ENCODE data around the gene FGF1. TPM values are rescaled to one million over a fixed set of nuclear protein-coding genes. Genes with fewer than 3 reads are reported as not detected.
A peak's percentile ranks its signal among the peaks of the same experiment; 100 is the strongest.

The FGF1 gene
- total RNA-seq, 2 experiments from 2014 or later: not detected

DNA sequence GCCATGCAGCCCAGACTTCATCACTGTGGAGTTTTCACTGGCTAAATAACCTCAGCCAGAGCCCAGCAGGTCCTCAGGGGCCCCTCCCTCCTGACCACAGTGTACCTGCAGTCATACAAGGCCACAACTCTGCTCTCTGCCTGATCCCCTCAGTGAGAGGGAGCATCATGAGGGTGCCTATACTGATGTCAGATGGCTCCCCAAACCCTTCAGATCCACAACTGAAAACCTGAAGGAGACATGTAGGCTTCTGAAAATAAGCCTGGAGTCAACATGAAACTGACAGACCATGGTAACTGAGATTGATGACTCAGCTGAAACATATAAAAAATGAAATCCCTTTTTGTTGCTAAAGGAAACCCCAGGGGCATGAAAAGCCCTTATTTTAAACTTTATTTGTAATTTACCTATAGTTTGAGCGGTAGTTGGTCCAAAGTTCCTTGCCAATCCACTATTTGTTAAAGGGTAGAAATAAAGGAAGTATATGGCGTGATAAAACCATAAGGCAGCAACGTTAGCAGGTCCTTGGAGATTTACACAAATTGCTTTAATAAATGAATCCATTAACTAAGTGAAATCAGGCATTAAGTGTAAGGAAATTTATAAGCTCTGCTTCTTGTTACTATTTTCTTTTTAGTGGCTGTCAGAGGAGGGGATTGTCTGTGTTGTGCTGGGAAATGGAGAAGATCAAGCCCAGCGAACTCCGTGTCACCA, 68.3 kb downstream of the FGF1 start:
- H3K36me3 Mint-ChIP-seq: no peaks in the 10 kb centered on the region
- peaks cover 11% of the 10 kb centered on the region for H3K4me1 Mint-ChIP-seq
- peaks cover 31% of the 10 kb centered on the region for H3K27me3 Mint-ChIP-seq
- POLR2A ChIA-PET: no interaction called here
- DNase-seq (no peak), ATAC-seq (ENCODE audit: low read depth) (no peak)
- no peak overlapping the region for H3K27ac Mint-ChIP-seq
- no peak overlapping the region for H3K4me3 Mint-ChIP-seq
- H3K9me3 Mint-ChIP-seq: no peaks in the 10 kb centered on the region

DNA sequence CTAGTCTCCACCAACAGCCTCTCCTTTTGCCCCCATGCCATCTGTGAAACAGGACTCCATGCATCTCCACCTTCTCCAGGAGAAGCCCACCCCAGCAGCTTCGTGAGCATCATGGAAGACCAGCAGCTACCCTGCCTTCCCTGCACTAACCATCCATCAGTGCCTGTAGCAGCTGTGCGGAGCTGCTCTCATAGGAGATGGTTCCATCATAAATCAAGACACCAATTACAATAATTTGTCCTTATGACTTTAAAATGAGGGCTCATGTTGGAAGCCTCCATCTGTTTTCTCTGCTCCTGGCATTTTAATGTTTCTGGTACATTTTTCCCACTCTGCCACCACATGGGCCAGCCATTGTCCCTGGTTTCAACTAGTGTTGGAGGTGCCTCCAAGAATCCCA, 69.9 kb downstream of the FGF1 start:
- H3K4me1 Mint-ChIP-seq: peaks cover 11% of the 10 kb centered on the region
- H3K27me3 Mint-ChIP-seq: peaks cover 20% of the 10 kb centered on the region
- POLR2A ChIA-PET: no interaction called here
- H3K9me3 Mint-ChIP-seq: no peaks in the 10 kb centered on the region
- no peak for DNase-seq
- no peak overlapping the region for H3K27ac Mint-ChIP-seq
- H3K36me3 Mint-ChIP-seq: no peaks in the 10 kb centered on the region
- no peak overlapping the region for H3K4me3 Mint-ChIP-seq
- ATAC-seq (ENCODE audit: low read depth): no peak

GRCh38 chr5:142614054-142614453, 71.8 kb downstream of the FGF1 start:
- Mint-ChIP-seq H3K36me3 (no peaks in the 10 kb centered on the region), H3K9me3 (no peaks in the 10 kb centered on the region), H3K4me1 (peaks cover 11% of the 10 kb centered on the region), H3K27me3 (peaks cover 22% of the 10 kb centered on the region), H3K4me3 (no peak overlapping the region), H3K27ac (no peak overlapping the region)
- no peak for DNase-seq
- no peak for ATAC-seq (ENCODE audit: low read depth)
- POLR2A ChIA-PET: no interaction called here

- Mint-ChIP-seq H3K4me1 (peaks cover 7% of the 10 kb centered on the region), H3K9me3 (no peaks in the 10 kb centered on the region), H3K4me3 (no peak overlapping the region), H3K36me3 (no peaks in the 10 kb centered on the region), H3K27me3 (peaks cover 24% of the 10 kb centered on the region), H3K27ac (no peak overlapping the region)
- ATAC-seq (ENCODE audit: low read depth) (no peak), DNase-seq (no peak)
- POLR2A ChIA-PET: no interaction called here
These were observed 72.6 kb downstream of the FGF1 start for GRCh38 chr5:142613271-142613671.

GRCh38 chr5:142612494-142613270, 73.2 kb downstream of the FGF1 start:
- H3K36me3 Mint-ChIP-seq: no peaks in the 10 kb centered on the region
- H3K27ac Mint-ChIP-seq: no peak overlapping the region
- H3K4me3 Mint-ChIP-seq: no peak overlapping the region
- DNase-seq (no peak), ATAC-seq (ENCODE audit: low read depth) (no peak)
- H3K27me3 Mint-ChIP-seq: peaks cover 30% of the 10 kb centered on the region
- no peaks in the 10 kb centered on the region for H3K9me3 Mint-ChIP-seq
- POLR2A ChIA-PET: interaction anchor here (0.6 kb wide), 1 partner anchor 1573 kb away, joined by 5 read pairs; no protein-coding TSS in a partner anchor
- peaks cover 1% of the 10 kb centered on the region for H3K4me1 Mint-ChIP-seq

DNA sequence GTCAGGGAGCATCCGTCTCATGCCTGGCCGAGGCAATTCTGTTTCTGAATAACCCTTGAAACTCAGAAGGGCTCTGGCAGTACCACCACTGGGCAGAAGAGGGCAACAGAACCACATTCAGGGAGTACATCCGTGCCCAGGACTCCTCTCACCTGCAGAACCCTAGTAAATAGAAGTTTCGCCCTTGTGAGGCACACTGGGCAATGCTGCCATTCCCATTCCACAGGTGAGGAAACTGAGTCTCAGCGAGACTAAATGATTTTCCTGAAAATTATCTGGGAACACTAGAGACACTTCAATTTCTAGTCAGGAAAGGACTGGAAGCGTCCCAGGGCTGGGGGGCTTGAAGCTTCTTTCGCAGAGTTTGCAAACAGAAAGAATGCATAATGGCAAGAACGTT, 74.7 kb downstream of the FGF1 start:
- POLR2A ChIA-PET: no interaction called here
- Mint-ChIP-seq H3K27me3 (peaks cover 28% of the 10 kb centered on the region), H3K4me1 (no peaks in the 10 kb centered on the region), H3K27ac (no peak overlapping the region), H3K36me3 (no peaks in the 10 kb centered on the region), H3K9me3 (no peaks in the 10 kb centered on the region), H3K4me3 (no peak overlapping the region)
- ATAC-seq (ENCODE audit: low read depth): peak; percentile 88
- peak; percentile 69 for DNase-seq

GRCh38 chr5:142610176-142611001, 75.5 kb downstream of the FGF1 start:
- no peaks in the 10 kb centered on the region for H3K4me1 Mint-ChIP-seq
- H3K9me3 Mint-ChIP-seq: no peaks in the 10 kb centered on the region
- no peaks in the 10 kb centered on the region for H3K36me3 Mint-ChIP-seq
- H3K4me3 Mint-ChIP-seq: no peak overlapping the region
- H3K27me3 Mint-ChIP-seq: peaks cover 25% of the 10 kb centered on the region
- DNase-seq: no peak
- no peak for ATAC-seq (ENCODE audit: low read depth)
- no peak overlapping the region for H3K27ac Mint-ChIP-seq
- POLR2A ChIA-PET: no interaction called here

DNA sequence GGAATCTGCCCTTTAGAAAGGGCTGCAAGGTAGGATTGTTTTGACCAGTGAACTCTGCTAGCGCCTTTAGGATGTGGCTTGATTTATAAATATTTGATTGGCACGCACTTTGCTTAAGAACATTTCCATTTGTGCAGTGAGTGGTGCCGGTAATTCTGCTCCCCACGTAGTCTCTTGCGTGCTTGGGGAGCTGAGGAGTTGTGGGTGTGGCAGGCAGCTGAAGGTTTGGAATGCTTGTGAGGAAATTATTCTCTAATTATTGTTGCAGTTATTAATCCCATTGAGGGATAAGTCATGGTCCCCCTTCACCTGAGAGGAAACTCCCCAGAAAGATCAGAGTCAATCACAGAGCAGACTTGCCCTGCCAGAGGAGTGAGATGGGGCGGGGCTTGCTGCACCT, 76.7 kb downstream of the FGF1 start:
- POLR2A ChIA-PET: no interaction called here
- Mint-ChIP-seq H3K4me1 (no peaks in the 10 kb centered on the region), H3K27me3 (peaks cover 25% of the 10 kb centered on the region), H3K27ac (no peak overlapping the region), H3K4me3 (no peak overlapping the region), H3K36me3 (no peaks in the 10 kb centered on the region), H3K9me3 (no peaks in the 10 kb centered on the region)
- ATAC-seq (ENCODE audit: low read depth) (no peak), DNase-seq (no peak)

DNA sequence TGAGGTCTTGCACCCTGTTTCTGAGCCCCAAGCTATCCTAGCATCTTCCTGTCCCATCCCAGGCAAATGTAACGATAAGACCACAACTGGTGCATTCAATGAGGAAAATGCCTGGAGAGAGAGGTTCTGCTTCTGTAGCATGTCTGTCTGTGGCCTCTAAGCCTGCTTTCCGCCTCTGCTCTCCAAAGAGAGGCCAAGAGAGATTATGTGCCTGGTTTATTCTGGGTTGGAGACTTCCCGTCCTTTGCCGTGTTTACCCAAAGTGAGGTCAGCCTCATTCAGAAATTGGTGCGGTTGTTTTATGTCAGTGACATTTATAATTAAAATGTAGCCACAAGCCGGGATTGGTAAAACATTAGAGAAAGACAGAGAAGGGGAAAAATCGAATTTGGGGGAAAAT, 77.8 kb downstream of the FGF1 start:
- no peak overlapping the region for H3K27ac Mint-ChIP-seq
- H3K27me3 Mint-ChIP-seq: peaks cover 24% of the 10 kb centered on the region
- H3K9me3 Mint-ChIP-seq: no peaks in the 10 kb centered on the region
- no peak overlapping the region for H3K4me3 Mint-ChIP-seq
- no peak for DNase-seq
- POLR2A ChIA-PET: no interaction called here
- no peaks in the 10 kb centered on the region for H3K36me3 Mint-ChIP-seq
- H3K4me1 Mint-ChIP-seq: no peaks in the 10 kb centered on the region
- ATAC-seq (ENCODE audit: low read depth): no peak

DNA sequence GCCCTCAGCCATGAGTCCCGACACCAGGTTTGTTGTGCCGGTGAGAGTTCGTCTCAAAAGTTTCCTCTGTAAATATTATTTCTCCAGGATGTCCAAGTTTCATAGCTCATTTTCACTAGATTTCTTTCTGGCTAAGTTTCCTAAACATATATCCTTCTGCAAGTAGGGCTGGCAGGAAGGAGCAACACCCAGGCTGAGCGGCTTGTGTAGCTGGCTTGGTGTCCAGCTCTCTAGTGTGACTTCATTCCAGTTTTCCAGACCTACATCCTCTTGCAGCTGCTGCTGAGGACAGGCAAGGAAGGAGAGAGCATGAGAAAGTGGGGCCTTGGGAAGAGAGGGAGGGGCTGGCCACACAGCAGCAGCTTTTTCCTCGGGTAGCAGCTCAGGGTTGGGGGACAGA, 80.3 kb downstream of the FGF1 start:
- Mint-ChIP-seq H3K4me1 (no peaks in the 10 kb centered on the region), H3K4me3 (no peak overlapping the region), H3K9me3 (no peaks in the 10 kb centered on the region), H3K27me3 (peaks cover 36% of the 10 kb centered on the region), H3K36me3 (no peaks in the 10 kb centered on the region), H3K27ac (no peak overlapping the region)
- DNase-seq: no peak
- no peak for ATAC-seq (ENCODE audit: low read depth)
- POLR2A ChIA-PET: interaction anchor here (0.6 kb wide), 1 partner anchor 296 kb away, joined by 4 read pairs; no protein-coding TSS in a partner anchor

GRCh38 chr5:142602720-142603245, 83.1 kb downstream of the FGF1 start:
- peaks cover 43% of the 10 kb centered on the region for H3K27me3 Mint-ChIP-seq
- POLR2A ChIA-PET: no interaction called here
- no peaks in the 10 kb centered on the region for H3K9me3 Mint-ChIP-seq
- H3K36me3 Mint-ChIP-seq: no peaks in the 10 kb centered on the region
- H3K27ac Mint-ChIP-seq: no peak overlapping the region
- no peak for DNase-seq
- no peak for ATAC-seq (ENCODE audit: low read depth)
- no peaks in the 10 kb centered on the region for H3K4me1 Mint-ChIP-seq
- no peak overlapping the region for H3K4me3 Mint-ChIP-seq

GRCh38 chr5:142601432-142601831, 84.5 kb downstream of the FGF1 start:
- no peak overlapping the region for H3K27ac Mint-ChIP-seq
- ATAC-seq (ENCODE audit: low read depth) (no peak), DNase-seq (no peak)
- H3K27me3 Mint-ChIP-seq: peaks cover 47% of the 10 kb centered on the region
- H3K9me3 Mint-ChIP-seq: no peaks in the 10 kb centered on the region
- H3K4me1 Mint-ChIP-seq: no peaks in the 10 kb centered on the region
- H3K36me3 Mint-ChIP-seq: no peaks in the 10 kb centered on the region
- POLR2A ChIA-PET: no interaction called here
- H3K4me3 Mint-ChIP-seq: no peak overlapping the region

- H3K36me3 Mint-ChIP-seq: no peaks in the 10 kb centered on the region
- DNase-seq (no peak), ATAC-seq (ENCODE audit: low read depth) (no peak)
- H3K4me3 Mint-ChIP-seq: no peak overlapping the region
- POLR2A ChIA-PET: no interaction called here
- no peaks in the 10 kb centered on the region for H3K4me1 Mint-ChIP-seq
- no peaks in the 10 kb centered on the region for H3K9me3 Mint-ChIP-seq
- H3K27ac Mint-ChIP-seq: no peak overlapping the region
- peaks cover 48% of the 10 kb centered on the region for H3K27me3 Mint-ChIP-seq
These were observed 85.1 kb downstream of the FGF1 start for GRCh38 chr5:142600611-142601358.
